ENCODE data around the gene SLC46A3.
"Not testable (repeated sequence)": the region's sequence is repeated elsewhere in the genome, so short reads cannot be mapped to it uniquely, and the experiment has no call there.

SLC46A3 gene

GRCh38 chr13:28743499-28744083 is 24.8 kb upstream of the SLC46A3 start:
- no peak overlapping the region for H3K4me3 ChIP-seq (ENCODE audit: low read length)
- TF ChIP-seq ZNF274 (IDR thresholded peaks at IDR 0.05; ENCODE audit: low read depth, low read length): no peak

- no peak for TF ChIP-seq ZNF274 (IDR thresholded peaks at IDR 0.05; ENCODE audit: low read depth, low read length)
- no peak overlapping the region for H3K4me3 ChIP-seq (ENCODE audit: low read length)
Measured at GRCh38 chr13:28743020-28743419, 24.2 kb upstream of the SLC46A3 start.

GRCh38 chr13:28742445-28742844 is 23.7 kb upstream of the SLC46A3 start:
- not testable (repeated sequence) for H3K4me3 ChIP-seq (ENCODE audit: low read length)

GRCh38 chr13:28741084-28741491 is 22.3 kb upstream of the SLC46A3 start:
- no peak for TF ChIP-seq ZNF274 (IDR thresholded peaks at IDR 0.05; ENCODE audit: low read depth, low read length)
- no peak overlapping the region for H3K4me3 ChIP-seq (ENCODE audit: low read length)

GRCh38 chr13:28739376-28739775 is 20.6 kb upstream of the SLC46A3 start:
- H3K4me3 ChIP-seq (ENCODE audit: low read length): no peak overlapping the region
- no peak for TF ChIP-seq ZNF274 (IDR thresholded peaks at IDR 0.05; ENCODE audit: low read depth, low read length)

- no peak overlapping the region for H3K4me3 ChIP-seq (ENCODE audit: low read length)
- no peak for TF ChIP-seq ZNF274 (IDR thresholded peaks at IDR 0.05; ENCODE audit: low read depth, low read length)
Measured at GRCh38 chr13:28735481-28736029, 16.8 kb upstream of the SLC46A3 start.

GRCh38 chr13:28734906-28735305 is 16.1 kb upstream of the SLC46A3 start:
- TF ChIP-seq ZNF274 (IDR thresholded peaks at IDR 0.05; ENCODE audit: low read depth, low read length): no peak
- no peak overlapping the region for H3K4me3 ChIP-seq (ENCODE audit: low read length)

- H3K4me3 ChIP-seq (ENCODE audit: low read length): no peak overlapping the region
- TF ChIP-seq ZNF274 (IDR thresholded peaks at IDR 0.05; ENCODE audit: low read depth, low read length): no peak
Measured at GRCh38 chr13:28730762-28731161, 12.0 kb upstream of the SLC46A3 start.

- no peak overlapping the region for H3K4me3 ChIP-seq (ENCODE audit: low read length)
- no peak for TF ChIP-seq ZNF274 (IDR thresholded peaks at IDR 0.05; ENCODE audit: low read depth, low read length)
Measured at GRCh38 chr13:28729541-28729940, 10.8 kb upstream of the SLC46A3 start.

GRCh38 chr13:28728642-28729041 is 9.9 kb upstream of the SLC46A3 start:
- TF ChIP-seq ZNF274 (IDR thresholded peaks at IDR 0.05; ENCODE audit: low read depth, low read length): no peak
- no peak overlapping the region for H3K4me3 ChIP-seq (ENCODE audit: low read length)

GRCh38 chr13:28725046-28725610 is 6.4 kb upstream of the SLC46A3 start:
- no peak overlapping the region for H3K4me3 ChIP-seq (ENCODE audit: low read length)
- TF ChIP-seq ZNF274 (IDR thresholded peaks at IDR 0.05; ENCODE audit: low read depth, low read length): no peak

- TF ChIP-seq ZNF274 (IDR thresholded peaks at IDR 0.05; ENCODE audit: low read depth, low read length): no peak
- H3K4me3 ChIP-seq (ENCODE audit: low read length): no peak overlapping the region
Measured at GRCh38 chr13:28723806-28724205, 5.0 kb upstream of the SLC46A3 start.

GRCh38 chr13:28719227-28720055 is 671 bp upstream of the SLC46A3 start:
- no peak for TF ChIP-seq ZNF274 (IDR thresholded peaks at IDR 0.05; ENCODE audit: low read depth, low read length)

GRCh38 chr13:28718196-28718542 is 601 bp downstream of the SLC46A3 start:
- peak overlapping the region; percentile 88 for H3K4me3 ChIP-seq (ENCODE audit: low read length)
- no peak for TF ChIP-seq ZNF274 (IDR thresholded peaks at IDR 0.05; ENCODE audit: low read depth, low read length)

More at GRCh38 chr13:28719227-28720055, 671 bp upstream of the SLC46A3 start:
- H3K4me3 ChIP-seq (ENCODE audit: low read length): peak overlapping the region; percentile 88; the same call in 1 of the 2 replicates

- no peak for TF ChIP-seq ZNF274 (IDR thresholded peaks at IDR 0.05; ENCODE audit: low read depth, low read length)
- H3K4me3 ChIP-seq (ENCODE audit: low read length): no peak overlapping the region
Measured at GRCh38 chr13:28717170-28717569, 1.6 kb downstream of the SLC46A3 start.
